Smooth muscle cell (in vitro differentiated cells): Measurements from ENCODE around the gene PRR23A. TPM values are rescaled to one million over a fixed set of nuclear protein-coding genes. Genes with fewer than 3 reads are reported as not detected.

Experiments
- DNase-seq: peaks from one replicate; lab custom pipeline; 2025; ENCODE audit not compliant: unreplicated experiment; lab: John Stamatoyannopoulos, UW
- H2AFZ ChIP-seq: fragments of 200-600 bp; sonication (generic); 2 replicates; pipeline ENCODE4 v1.6.0; 2016; ENCODE audit warnings: antibody characterized with exemption, low read depth, mild to moderate bottlenecking
- H3F3A ChIP-seq: fragments of 200-600 bp; sonication (generic); 2 replicates; pipeline ENCODE4 v1.6.0; 2017; ENCODE audit warnings: antibody characterized with exemption, low read depth
- H3K27ac ChIP-seq: fragments of 200-600 bp; sonication (generic); 2 replicates; pipeline ENCODE4 v1.5.1; 2016; ENCODE audit warnings: low read depth, mild to moderate bottlenecking
- H3K27me3 ChIP-seq: fragments of 200-600 bp; sonication (generic); 2 replicates; pipeline ENCODE4 v1.6.1; 2016; ENCODE audit warnings: low read depth, mild to moderate bottlenecking
- H3K36me3 ChIP-seq: fragments of 200-600 bp; sonication (generic); 2 replicates; pipeline ENCODE4 v1.5.1; 2016; ENCODE audit warnings: low read depth
- H3K4me1 ChIP-seq: fragments of 200-600 bp; sonication (generic); 2 replicates; pipeline ENCODE4 v1.5.1; 2016; ENCODE audit warnings: low read depth
- H3K4me2 ChIP-seq: fragments of 200-600 bp; sonication (generic); 2 replicates; pipeline ENCODE4 v1.6.0; 2016; ENCODE audit warnings: mild to moderate bottlenecking
- H3K4me3 ChIP-seq: fragments of 200-600 bp; sonication (generic); 2 replicates; pipeline ENCODE4 v1.5.1; 2016; ENCODE audit warnings: mild to moderate bottlenecking
- H3K79me2 ChIP-seq: fragments of 200-600 bp; sonication (generic); 2 replicates; pipeline ENCODE4 v1.6.0; 2016; ENCODE audit warnings: low read depth, mild to moderate bottlenecking
- H3K9ac ChIP-seq: fragments of 200-600 bp; sonication (generic); 2 replicates; pipeline ENCODE4 v1.6.0; 2016; ENCODE audit warnings: low read depth
- H3K9me3 ChIP-seq: fragments of 200-600 bp; sonication (generic); replicated peaks from 2 replicates; pipeline ENCODE4 v1.5.1; 2016; ENCODE audit warnings: low read depth
- H4K20me1 ChIP-seq: fragments of 200-600 bp; sonication (generic); 2 replicates; pipeline ENCODE4 v1.6.0; 2016; ENCODE audit warnings: low read depth
- WGBS: methylation state at CpG from one replicate; pipeline ENCODE4 v1.1.7; 2016; ENCODE audit warnings: low lambda C conversion rate; 5-methylcytosine and 5-hydroxymethylcytosine counted together
- polyA plus RNA-seq: library from polyadenylated mRNA; unstranded; fragments of >200 nt; fragmentation: Nextera tagmentation; extraction: Ambion mirVana; gene quantifications from 2 replicates; pipeline ENCODE4 v1.2.1, GENCODE V29; 2016
- total RNA-seq: library from RNA; depleted of rRNA; stranded (reverse); fragments of >200 nt; gene quantifications from 2 replicates; pipeline ENCODE4 v1.2.3, GENCODE V29; 2014
- TF ChIP-seq, protein P1 (sequence below): fragments of 200-600 bp; sonication (generic); IDR thresholded peaks from 2 replicates; pipeline ENCODE4 v1.5.1; 2017; ENCODE audit warnings: borderline replicate concordance, mild to moderate bottlenecking, antibody characterized with exemption; ENCODE audit not compliant: insufficient read depth, poor library complexity, severe bottlenecking

PRR23A gene
- total and polyA plus RNA-seq, 2 experiments from 2014 or later: not detected

DNA sequence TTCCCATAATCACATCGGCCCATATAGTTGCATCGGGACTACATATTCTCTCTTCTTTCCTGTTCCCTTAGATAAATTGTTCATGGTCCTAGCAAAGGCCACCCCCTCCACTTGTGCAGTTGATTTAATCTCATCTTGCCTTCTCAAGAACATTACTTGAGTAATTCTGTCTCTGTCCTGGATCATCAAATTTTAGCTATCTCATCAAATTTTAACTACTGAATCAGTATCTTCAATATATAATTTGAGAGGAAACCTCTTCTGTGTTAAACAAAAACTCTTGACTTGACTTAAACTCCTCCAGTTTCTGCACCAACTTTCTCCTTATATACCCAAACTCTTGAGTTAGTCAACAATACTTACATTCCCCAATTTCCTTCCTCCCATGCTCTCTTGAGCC is 18.9 kb upstream of the PRR23A start:
- DNase-seq: no peak
- 80% methylated on average over 2 of the region's 2 CpGs for WGBS

DNA sequence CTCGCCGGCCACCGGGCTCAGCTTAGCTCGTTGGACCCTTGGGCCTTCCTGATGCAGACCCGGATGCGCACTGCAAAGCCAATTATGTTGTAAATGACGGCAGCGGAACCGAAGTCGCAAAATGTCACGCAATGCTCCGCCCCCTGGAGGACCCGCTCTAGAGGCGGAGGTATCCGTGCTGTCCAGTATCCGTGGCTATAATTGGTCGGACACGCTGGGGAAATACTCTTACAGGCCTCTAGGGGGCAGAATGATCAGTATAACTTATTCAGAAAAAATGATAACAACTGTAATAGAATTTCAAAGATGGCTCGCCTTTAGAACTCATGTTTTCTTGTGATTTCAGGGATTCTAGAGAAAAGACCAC is 14.8 kb upstream of the PRR23A start, which contains the start of gene PRR23B:
PRR23B (minus strand) TSS at position 59 of the 367 bp plus-strand sequence. CDS start 265 bp downstream, outside the sequence.
- 95% methylated on average over 19 of the region's 19 CpGs for WGBS
- no peak for DNase-seq

More for the DNA sequence above, 18.9 kb upstream of the PRR23A start:
- Histone ChIP-seq H3K27ac (no peak overlapping the region), H3K36me3 (no peaks in the 10 kb centered on the region), H2AFZ (no peak overlapping the region), H3K9ac (no peak overlapping the region), H3F3A (no peaks in the 10 kb centered on the region), H3K79me2 (no peaks in the 10 kb centered on the region), H3K4me2 (no peak overlapping the region), H4K20me1 (no peaks in the 10 kb centered on the region), H3K4me1 (no peaks in the 10 kb centered on the region), H3K9me3 (no peaks in the 10 kb centered on the region), H3K27me3 (no peaks in the 10 kb centered on the region), H3K4me3 (no peak overlapping the region)
- TF ChIP-seq, protein P1, sequence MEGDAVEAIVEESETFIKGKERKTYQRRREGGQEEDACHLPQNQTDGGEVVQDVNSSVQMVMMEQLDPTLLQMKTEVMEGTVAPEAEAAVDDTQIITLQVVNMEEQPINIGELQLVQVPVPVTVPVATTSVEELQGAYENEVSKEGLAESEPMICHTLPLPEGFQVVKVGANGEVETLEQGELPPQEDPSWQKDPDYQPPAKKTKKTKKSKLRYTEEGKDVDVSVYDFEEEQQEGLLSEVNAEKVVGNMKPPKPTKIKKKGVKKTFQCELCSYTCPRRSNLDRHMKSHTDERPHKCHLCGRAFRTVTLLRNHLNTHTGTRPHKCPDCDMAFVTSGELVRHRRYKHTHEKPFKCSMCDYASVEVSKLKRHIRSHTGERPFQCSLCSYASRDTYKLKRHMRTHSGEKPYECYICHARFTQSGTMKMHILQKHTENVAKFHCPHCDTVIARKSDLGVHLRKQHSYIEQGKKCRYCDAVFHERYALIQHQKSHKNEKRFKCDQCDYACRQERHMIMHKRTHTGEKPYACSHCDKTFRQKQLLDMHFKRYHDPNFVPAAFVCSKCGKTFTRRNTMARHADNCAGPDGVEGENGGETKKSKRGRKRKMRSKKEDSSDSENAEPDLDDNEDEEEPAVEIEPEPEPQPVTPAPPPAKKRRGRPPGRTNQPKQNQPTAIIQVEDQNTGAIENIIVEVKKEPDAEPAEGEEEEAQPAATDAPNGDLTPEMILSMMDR: no peak

DNA sequence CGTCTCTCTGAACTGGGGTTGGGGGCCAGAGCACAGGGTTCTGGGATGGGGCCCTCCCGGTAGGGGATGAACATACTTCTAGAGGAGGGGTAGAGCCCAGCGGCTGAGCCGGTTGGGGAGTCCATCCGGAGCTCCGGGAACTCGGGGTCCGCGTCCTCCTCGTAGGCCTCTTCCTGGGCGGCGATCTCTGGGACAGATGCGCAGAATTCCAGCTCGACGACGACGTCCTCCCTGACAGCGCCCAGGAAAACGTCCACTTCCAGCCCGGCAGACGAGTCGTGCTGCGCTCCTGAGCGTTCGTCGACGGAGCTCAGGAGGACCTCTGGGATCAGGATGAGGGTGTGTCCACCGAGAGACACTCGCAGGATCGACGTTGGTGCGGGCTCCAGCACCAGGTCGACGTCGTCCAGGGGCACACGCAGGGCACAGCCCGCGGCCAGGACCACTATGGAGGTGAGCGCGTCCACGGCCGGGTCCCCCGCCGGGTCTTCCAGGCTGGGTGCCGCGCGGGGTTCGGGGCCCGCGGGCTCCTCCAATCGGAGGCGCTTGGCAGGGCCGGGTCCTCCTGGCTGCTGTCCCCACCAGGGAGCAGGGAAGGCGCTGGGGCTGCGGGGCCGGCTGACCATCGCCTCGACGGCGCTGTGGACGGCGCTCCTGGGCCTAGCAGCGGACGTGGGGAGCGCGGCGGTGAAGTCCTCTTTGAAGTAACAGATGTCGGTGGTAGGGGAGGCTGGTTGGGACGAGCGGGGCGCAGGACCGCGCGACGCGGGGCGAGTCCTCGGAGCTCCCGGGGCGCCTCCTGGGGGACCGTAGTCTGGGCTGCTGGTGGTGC is 14.2 kb upstream of the PRR23A start:
- Histone ChIP-seq H3K9ac (no peak overlapping the region), H3K4me3 (no peak overlapping the region), H3K4me2 (no peak overlapping the region), H3K27me3 (no peaks in the 10 kb centered on the region), H3K9me3 (no peaks in the 10 kb centered on the region), H3K4me1 (no peaks in the 10 kb centered on the region), H3F3A (no peaks in the 10 kb centered on the region), H3K27ac (no peak overlapping the region), H2AFZ (no peak overlapping the region), H3K79me2 (no peaks in the 10 kb centered on the region), H3K36me3 (no peaks in the 10 kb centered on the region), H4K20me1 (no peaks in the 10 kb centered on the region)
- DNase-seq: no peak
- WGBS: 97% methylated on average over 66 of the region's 81 CpGs
- TF ChIP-seq, protein P1: no peak

More for the DNA sequence above, 14.8 kb upstream of the PRR23A start, which contains the start of gene PRR23B:
- TF ChIP-seq, protein P1: no peak
- Histone ChIP-seq H3K27me3 (no peaks in the 10 kb centered on the region), H3K4me2 (no peak within 1 kb of the TSS), H3K9me3 (no peaks in the 10 kb centered on the region), H3F3A (no peaks in the 10 kb centered on the region), H3K4me1 (no peaks in the 10 kb centered on the region), H3K4me3 (no peak within 1 kb of the TSS), H3K36me3 (no peaks in the 10 kb centered on the region), H4K20me1 (no peaks in the 10 kb centered on the region), H3K79me2 (no peaks in the 10 kb centered on the region), H3K27ac (no peak within 1 kb of the TSS), H2AFZ (no peak within 1 kb of the TSS), H3K9ac (no peak within 1 kb of the TSS)
